Nephron progenitor cell (in vitro differentiated cells): ENCODE results near the gene LAGE3.

Source experiments
- DNase-seq: peaks from one replicate; pipeline ENCODE4 v3.0.0; 2021
- H3K27ac Mint-ChIP-seq: 2 replicates; pipeline ENCODE4 v1.8.0; 2021; ENCODE audit warnings: mild to moderate bottlenecking, moderate library complexity, mixed read lengths
- H3K27me3 Mint-ChIP-seq: 2 replicates; pipeline ENCODE4 v1.8.0; 2021; ENCODE audit warnings: mild to moderate bottlenecking, low read depth, mixed read lengths; ENCODE audit not compliant: poor library complexity
- H3K36me3 Mint-ChIP-seq: 2 replicates; pipeline ENCODE4 v1.8.0; 2021; ENCODE audit warnings: low read depth, mixed read lengths
- H3K4me1 Mint-ChIP-seq: 2 replicates; pipeline ENCODE4 v1.8.0; 2021; ENCODE audit warnings: mixed read lengths
- H3K4me3 Mint-ChIP-seq: 2 replicates; pipeline ENCODE4 v1.8.0; 2021; ENCODE audit warnings: mild to moderate bottlenecking, moderate library complexity, mixed read lengths
- H3K9me3 Mint-ChIP-seq: 2 replicates; pipeline ENCODE4 v1.8.0; 2021; ENCODE audit warnings: mild to moderate bottlenecking, moderate library complexity, mixed read lengths
- TF ChIP-seq, protein P1 (sequence below): fragments of 200-600 bp; sonication (generic); IDR thresholded peaks from 2 replicates; pipeline ENCODE4 v1.5.0; 2021; ENCODE audit warnings: antibody characterized with exemption

Gene LAGE3

GRCh38 chrX:154437971-154438893 is 40.8 kb downstream of the LAGE3 start:
- no peak for DNase-seq
- Mint-ChIP-seq H3K4me3 (peak overlapping the region; percentile 91), H3K4me1 (peaks cover 20% of the 10 kb centered on the region), H3K36me3 (peaks cover 17% of the 10 kb centered on the region), H3K9me3 (peaks cover 70% of the 10 kb centered on the region), H3K27me3 (peaks cover 2% of the 10 kb centered on the region), H3K27ac (no peak overlapping the region)
- TF ChIP-seq, protein P1, sequence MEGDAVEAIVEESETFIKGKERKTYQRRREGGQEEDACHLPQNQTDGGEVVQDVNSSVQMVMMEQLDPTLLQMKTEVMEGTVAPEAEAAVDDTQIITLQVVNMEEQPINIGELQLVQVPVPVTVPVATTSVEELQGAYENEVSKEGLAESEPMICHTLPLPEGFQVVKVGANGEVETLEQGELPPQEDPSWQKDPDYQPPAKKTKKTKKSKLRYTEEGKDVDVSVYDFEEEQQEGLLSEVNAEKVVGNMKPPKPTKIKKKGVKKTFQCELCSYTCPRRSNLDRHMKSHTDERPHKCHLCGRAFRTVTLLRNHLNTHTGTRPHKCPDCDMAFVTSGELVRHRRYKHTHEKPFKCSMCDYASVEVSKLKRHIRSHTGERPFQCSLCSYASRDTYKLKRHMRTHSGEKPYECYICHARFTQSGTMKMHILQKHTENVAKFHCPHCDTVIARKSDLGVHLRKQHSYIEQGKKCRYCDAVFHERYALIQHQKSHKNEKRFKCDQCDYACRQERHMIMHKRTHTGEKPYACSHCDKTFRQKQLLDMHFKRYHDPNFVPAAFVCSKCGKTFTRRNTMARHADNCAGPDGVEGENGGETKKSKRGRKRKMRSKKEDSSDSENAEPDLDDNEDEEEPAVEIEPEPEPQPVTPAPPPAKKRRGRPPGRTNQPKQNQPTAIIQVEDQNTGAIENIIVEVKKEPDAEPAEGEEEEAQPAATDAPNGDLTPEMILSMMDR: no peak

GRCh38 chrX:154436983-154437752 is 41.9 kb downstream of the LAGE3 start, which contains the start of gene GDI1:
TSS of gene GDI1 (plus strand) at chrX:154437154. CDS start at chrX:154437255, 101 bp downstream.
- peak; percentile 70 for DNase-seq
- Mint-ChIP-seq H3K36me3 (peaks cover 19% of the 10 kb centered on the region), H3K4me1 (peaks cover 20% of the 10 kb centered on the region), H3K27ac (peak within 1 kb of the TSS; percentile 66), H3K27me3 (peaks cover 6% of the 10 kb centered on the region), H3K9me3 (peaks cover 67% of the 10 kb centered on the region), H3K4me3 (peak within 1 kb of the TSS; percentile 91)
- TF ChIP-seq, protein P1: no peak

DNA sequence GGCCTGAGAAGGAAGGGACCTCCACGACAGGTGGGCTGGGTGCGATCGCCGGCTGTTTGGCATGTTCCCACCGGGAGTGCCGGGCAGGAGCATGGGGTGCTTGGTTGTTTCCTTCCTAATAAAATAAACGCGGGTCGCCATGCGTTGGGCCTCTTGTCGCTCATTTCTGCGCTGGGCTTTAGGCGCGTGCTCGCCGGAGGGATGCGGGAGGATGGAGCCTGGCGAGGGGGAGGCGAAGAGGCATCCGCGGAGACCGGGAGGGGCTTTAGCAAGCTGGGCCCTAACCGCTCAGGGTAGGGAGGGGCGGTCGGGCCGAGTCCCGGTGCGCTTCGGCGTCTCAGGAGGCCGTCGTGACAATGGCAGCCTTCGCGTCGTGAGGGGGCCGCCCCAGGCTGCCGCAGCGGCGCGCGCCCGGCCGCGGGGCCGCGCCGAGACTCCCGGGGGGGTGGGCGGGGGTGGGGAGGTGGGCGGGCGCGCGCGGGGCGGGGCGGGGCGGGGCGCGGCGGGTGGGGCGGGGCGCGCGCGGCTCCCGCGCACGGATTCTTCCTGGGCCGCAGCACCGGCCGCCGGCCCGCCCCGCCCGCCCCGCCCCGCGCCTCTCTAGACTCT is 42.6 kb downstream of the LAGE3 start:
- Mint-ChIP-seq H3K27ac (peak overlapping the region; percentile 66), H3K4me3 (peak overlapping the region; percentile 80), H3K9me3 (peaks cover 67% of the 10 kb centered on the region), H3K36me3 (peaks cover 19% of the 10 kb centered on the region), H3K4me1 (peaks cover 20% of the 10 kb centered on the region), H3K27me3 (peaks cover 6% of the 10 kb centered on the region)
- DNase-seq: peak; percentile 49
- TF ChIP-seq, protein P1: no peak

- peaks cover 65% of the 10 kb centered on the region for H3K9me3 Mint-ChIP-seq
- no peak overlapping the region for H3K27ac Mint-ChIP-seq
- H3K4me3 Mint-ChIP-seq: no peak overlapping the region
- TF ChIP-seq, protein P1: no peak
- DNase-seq: no peak
- peaks cover 6% of the 10 kb centered on the region for H3K27me3 Mint-ChIP-seq
- peaks cover 29% of the 10 kb centered on the region for H3K4me1 Mint-ChIP-seq
- peaks cover 27% of the 10 kb centered on the region for H3K36me3 Mint-ChIP-seq
These were observed 43.8 kb downstream of the LAGE3 start for GRCh38 chrX:154435171-154435733.

- H3K9me3 Mint-ChIP-seq: peaks cover 63% of the 10 kb centered on the region
- TF ChIP-seq, protein P1: no peak
- peaks cover 33% of the 10 kb centered on the region for H3K4me1 Mint-ChIP-seq
- H3K27ac Mint-ChIP-seq: no peak overlapping the region
- no peak for DNase-seq
- peaks cover 27% of the 10 kb centered on the region for H3K36me3 Mint-ChIP-seq
- H3K4me3 Mint-ChIP-seq: no peak overlapping the region
- peaks cover 6% of the 10 kb centered on the region for H3K27me3 Mint-ChIP-seq
These were observed 44.5 kb downstream of the LAGE3 start for GRCh38 chrX:154434394-154435168.
